ENCODE results near the gene RGS12. TPM values are rescaled to one million over a fixed set of nuclear protein-coding genes. Genes with fewer than 3 reads are reported as not detected.

The RGS12 gene
- total RNA-seq, 4 donors from 2014 or later = 22.2 to 33.3 (median 28.5) TPM

DNA sequence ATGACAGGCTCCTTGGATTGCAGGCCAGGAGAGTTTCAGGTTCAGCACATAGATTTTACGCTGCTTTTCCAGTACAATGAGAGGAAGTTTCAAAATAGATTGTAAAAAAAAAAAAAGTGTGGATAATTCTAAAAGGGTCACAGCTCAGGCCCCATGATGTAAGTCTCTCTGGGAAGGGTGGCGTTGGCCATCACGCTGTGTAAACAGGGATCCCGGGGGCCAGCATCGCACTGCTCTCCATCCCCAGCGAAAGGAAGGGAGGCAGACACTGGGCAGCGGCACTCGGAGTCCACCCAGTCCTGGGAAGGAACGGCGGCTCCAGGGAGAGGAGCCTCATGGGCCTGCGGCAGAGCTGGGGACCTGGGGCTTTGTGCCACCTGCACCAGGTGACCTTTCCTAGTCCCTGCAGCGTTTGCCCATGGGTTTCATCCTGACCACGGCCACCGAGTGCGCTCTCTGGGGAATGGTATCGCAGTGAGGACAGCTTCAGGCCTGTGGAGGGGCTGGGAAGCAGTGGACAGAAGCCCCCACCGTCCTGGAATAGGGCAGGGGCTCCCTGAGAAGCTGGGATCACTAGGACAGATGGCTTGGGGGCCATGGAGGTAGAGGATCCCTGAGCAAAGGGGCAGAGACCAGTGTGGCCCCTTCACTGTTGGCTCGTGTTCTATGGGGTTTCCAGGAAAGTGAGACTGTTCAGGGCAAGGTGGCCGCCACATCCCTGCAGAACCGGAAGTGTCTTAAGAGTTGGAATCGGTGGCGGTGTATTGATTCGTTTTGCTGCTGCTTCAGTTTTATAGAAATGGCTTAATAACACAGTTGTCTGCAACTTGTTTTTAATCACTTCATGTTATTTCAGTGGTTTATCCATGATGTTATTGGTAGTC, 38.9 kb downstream of the RGS12 start:
- Histone ChIP-seq H3K36me3 (no peaks in the 10 kb centered on the region), H3K27ac (peak overlapping the region in 1 of 4 donors; percentile 39), H3K4me3 (no peak overlapping the region), H3K4me1 (peaks cover 0 to 20% (median 4%) of the 10 kb centered on the region in 4 donors), H3K9me3 (no peaks in the 10 kb centered on the region), H3K27me3 (no peaks in the 10 kb centered on the region)
- no peak for TF ChIP-seq EP300 (IDR thresholded peaks at IDR 0.05)
- no peak for TF ChIP-seq POLR2A (IDR thresholded peaks at IDR 0.05)
- TF ChIP-seq, protein P1, sequence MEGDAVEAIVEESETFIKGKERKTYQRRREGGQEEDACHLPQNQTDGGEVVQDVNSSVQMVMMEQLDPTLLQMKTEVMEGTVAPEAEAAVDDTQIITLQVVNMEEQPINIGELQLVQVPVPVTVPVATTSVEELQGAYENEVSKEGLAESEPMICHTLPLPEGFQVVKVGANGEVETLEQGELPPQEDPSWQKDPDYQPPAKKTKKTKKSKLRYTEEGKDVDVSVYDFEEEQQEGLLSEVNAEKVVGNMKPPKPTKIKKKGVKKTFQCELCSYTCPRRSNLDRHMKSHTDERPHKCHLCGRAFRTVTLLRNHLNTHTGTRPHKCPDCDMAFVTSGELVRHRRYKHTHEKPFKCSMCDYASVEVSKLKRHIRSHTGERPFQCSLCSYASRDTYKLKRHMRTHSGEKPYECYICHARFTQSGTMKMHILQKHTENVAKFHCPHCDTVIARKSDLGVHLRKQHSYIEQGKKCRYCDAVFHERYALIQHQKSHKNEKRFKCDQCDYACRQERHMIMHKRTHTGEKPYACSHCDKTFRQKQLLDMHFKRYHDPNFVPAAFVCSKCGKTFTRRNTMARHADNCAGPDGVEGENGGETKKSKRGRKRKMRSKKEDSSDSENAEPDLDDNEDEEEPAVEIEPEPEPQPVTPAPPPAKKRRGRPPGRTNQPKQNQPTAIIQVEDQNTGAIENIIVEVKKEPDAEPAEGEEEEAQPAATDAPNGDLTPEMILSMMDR (IDR thresholded peaks at IDR 0.05) = no peak
- 78 to 84% methylated on average over 23 of the region's 23 CpGs for WGBS, 2 donors
- no peak for DNase-seq (ENCODE audit: low spot score in 2 of 2)

DNA sequence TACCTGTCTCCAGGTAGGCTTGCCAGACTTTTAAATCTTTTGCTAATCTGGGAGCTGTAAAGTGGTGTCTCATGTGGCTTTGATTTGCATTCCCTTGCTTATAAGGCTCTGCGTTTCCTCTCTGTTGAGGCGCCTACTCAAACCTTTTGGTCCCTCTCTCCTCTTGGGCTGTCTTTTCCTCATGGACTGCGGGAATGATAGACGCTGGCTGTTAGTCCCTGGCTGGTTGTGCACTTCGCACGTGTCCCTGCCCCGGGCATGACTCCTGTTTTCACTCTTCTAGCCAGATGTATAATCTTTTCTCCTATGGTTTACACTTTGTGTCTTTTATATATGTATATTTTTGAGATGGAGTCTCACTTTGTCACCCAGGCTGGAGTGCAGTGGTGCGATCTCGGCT, 39.7 kb downstream of the RGS12 start:
- TF ChIP-seq POLR2A (IDR thresholded peaks at IDR 0.05) = no peak
- TF ChIP-seq, protein P1 (IDR thresholded peaks at IDR 0.05) = no peak
- no peak for TF ChIP-seq EP300 (IDR thresholded peaks at IDR 0.05)
- Histone ChIP-seq H3K27ac (no peak overlapping the region), H3K4me3 (no peak overlapping the region), H3K27me3 (no peaks in the 10 kb centered on the region), H3K36me3 (no peaks in the 10 kb centered on the region), H3K4me1 (peaks cover 0 to 22% (median 4%) of the 10 kb centered on the region in 4 donors), H3K9me3 (no peaks in the 10 kb centered on the region)
- no peak for DNase-seq (ENCODE audit: low spot score in 2 of 2)
- 95% methylated on average over 9 of the region's 9 CpGs for WGBS, 2 donors

DNA sequence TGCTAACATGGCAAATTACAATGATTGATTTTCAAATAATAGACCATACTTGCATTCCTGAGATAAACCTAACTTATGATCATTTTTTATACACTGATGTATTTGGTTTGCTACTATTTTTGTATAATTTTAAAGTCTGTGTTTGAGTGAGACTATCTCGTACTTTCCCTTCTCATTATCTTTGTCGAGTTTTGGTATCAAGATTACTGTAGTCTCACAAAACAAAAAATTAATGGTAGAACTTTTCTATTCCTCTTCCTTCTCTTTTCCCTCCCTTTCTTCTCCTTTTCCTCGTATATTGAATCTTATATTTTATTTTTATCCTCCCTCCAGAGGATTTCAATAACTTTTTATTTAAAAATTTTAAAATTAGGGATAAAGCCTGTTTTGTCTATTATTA, 41.5 kb downstream of the RGS12 start:
- Histone ChIP-seq H3K4me3 (no peak overlapping the region), H3K36me3 (no peaks in the 10 kb centered on the region), H3K4me1 (peaks cover 0 to 27% (median 4%) of the 10 kb centered on the region in 4 donors), H3K27ac (no peak overlapping the region), H3K9me3 (no peaks in the 10 kb centered on the region), H3K27me3 (no peaks in the 10 kb centered on the region)
- WGBS, 2 donors = 63 to 68% methylated on average over 3 of the region's 3 CpGs
- DNase-seq (ENCODE audit: low spot score in 2 of 2) = no peak
- TF ChIP-seq, protein P1 (IDR thresholded peaks at IDR 0.05) = no peak
- no peak for TF ChIP-seq EP300 (IDR thresholded peaks at IDR 0.05)
- no peak for TF ChIP-seq POLR2A (IDR thresholded peaks at IDR 0.05)

DNA sequence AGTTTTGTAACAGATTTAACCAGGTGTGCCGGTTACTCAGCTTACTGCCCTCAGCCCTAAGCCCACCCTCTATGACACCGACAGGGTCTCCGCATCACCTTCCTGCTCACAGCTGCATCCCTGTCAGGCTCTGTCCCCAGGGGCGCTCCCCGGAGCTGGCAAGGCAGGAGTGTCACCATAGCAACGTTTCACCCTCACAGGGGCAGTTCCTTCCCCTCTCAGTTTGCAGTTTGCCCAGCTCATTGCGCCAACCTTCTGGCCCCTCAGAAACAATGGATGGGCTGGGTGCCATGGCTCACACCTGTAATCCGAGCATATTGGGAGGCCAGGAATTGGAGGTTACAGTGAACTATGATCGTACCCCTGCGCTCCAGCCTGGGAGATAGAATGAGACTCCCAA, 42.6 kb downstream of the RGS12 start:
- no peaks in the 10 kb centered on the region for H3K36me3 ChIP-seq
- no peaks in the 10 kb centered on the region for H3K27me3 ChIP-seq
- 75 to 78% methylated on average over 8 to 10 of the region's 10 CpGs for WGBS, 2 donors
- TF ChIP-seq EP300 (IDR thresholded peaks at IDR 0.05) = no peak
- TF ChIP-seq POLR2A (IDR thresholded peaks at IDR 0.05) = no peak
- TF ChIP-seq, protein P1 (IDR thresholded peaks at IDR 0.05) = no peak
- H3K9me3 ChIP-seq = no peaks in the 10 kb centered on the region
- peaks cover 0 to 27% (median 4%) of the 10 kb centered on the region in 4 donors for H3K4me1 ChIP-seq
- H3K27ac ChIP-seq = no peak overlapping the region
- DNase-seq (ENCODE audit: low spot score in 2 of 2) = no peak
- H3K4me3 ChIP-seq = no peak overlapping the region

DNA sequence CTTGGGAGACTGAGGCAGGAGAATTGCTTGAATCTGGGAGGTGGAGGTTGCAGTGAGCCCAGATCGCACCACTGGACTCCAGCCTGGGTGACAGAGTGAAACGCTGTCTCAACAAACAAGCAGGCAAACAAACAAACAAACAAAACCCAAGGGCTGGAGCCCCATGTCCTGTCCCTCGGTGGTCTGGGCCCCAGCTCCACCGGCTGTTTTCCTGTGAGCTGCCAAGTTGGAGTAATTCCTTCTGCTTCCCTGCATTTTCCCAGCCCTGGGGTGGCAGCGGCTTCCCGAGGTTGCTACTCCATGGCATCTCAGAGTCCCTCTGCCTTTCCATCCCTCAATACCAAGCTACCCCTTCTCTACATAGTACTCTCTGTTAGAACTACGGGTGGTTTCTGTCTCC, 43.2 kb downstream of the RGS12 start:
- Histone ChIP-seq H3K4me1 (peaks cover 0 to 27% (median 4%) of the 10 kb centered on the region in 4 donors), H3K4me3 (no peak overlapping the region), H3K27ac (no peak overlapping the region), H3K9me3 (no peaks in the 10 kb centered on the region), H3K36me3 (no peaks in the 10 kb centered on the region), H3K27me3 (no peaks in the 10 kb centered on the region)
- WGBS, 2 donors = 81 to 91% methylated on average over 7 of the region's 7 CpGs
- no peak for TF ChIP-seq EP300 (IDR thresholded peaks at IDR 0.05)
- no peak for TF ChIP-seq POLR2A (IDR thresholded peaks at IDR 0.05)
- TF ChIP-seq, protein P1 (IDR thresholded peaks at IDR 0.05) = no peak
- no peak for DNase-seq (ENCODE audit: low spot score in 2 of 2)

All from tibial nerve (tissue), 4 donors.